Fibroblast of upper back skin (primary cell): ENCODE data around the gene DOCK2.
"Not testable (repeated sequence)": the region's sequence is repeated elsewhere in the genome, so short reads cannot be mapped to it uniquely, and the experiment has no call there.

ENCODE experiments used
- DNase-seq: peaks from one replicate; pipeline ENCODE4 v3.0.0-alpha.2; 2013

Gene DOCK2

DNA sequence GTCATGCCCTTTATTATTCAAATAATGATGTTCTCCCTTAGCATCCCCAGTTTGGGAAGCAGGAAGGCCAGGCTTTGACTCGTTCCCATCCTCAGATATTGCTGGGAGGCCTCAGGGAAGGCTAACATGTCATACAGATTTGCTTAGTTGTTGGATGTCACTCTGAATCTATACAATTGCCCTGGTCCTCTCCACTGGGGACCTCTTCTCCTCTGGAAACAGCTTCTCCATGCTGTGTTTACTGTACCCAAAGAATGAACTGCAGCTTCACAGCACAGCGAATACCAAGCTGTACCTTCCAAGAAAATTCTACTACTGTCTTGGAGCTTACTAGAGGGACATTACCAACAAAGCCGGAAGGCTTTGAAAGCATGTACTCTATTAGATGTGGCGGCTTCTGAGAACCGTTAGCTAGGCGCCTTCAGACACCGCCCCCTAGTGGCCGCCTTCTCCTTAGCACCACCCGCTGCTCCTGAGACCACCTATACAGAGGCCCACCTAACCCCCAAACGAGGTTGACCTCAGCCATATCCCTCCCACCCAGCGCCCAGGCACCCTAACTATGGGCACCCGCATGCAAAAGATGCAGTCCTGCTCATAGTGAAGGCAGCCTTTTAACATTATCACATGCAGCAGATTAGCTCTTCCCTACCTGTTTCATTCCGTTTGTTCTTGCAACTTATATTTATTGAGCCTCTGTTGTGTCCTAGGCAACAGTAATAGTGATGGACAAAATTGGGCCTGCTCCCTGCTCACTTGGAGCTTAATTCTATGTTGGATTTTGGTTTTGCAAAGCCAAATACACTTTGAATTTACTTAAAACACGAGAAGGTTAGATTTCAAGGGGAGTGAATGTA is 433.7 kb downstream of the DOCK2 start:
- DNase-seq: peak; percentile 47

DNA sequence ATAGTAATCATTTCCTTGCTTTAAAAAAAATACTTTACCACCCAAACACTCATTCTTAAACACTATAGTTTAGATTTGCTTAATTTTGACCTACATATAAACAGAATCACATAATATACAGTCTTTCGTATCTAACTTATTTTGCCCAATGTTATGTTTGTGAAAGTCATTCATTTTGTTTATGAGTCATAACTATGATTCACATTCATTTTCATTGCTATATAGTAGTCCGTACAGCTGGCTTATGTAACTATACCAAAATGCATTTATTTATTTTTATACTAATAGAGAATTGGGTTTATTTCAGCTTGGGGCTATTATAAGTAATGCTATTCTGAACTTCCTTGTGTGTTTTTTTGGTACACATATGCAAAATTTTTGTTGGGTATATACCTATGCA is 434.7 kb downstream of the DOCK2 start:
- no peak for DNase-seq

DNA sequence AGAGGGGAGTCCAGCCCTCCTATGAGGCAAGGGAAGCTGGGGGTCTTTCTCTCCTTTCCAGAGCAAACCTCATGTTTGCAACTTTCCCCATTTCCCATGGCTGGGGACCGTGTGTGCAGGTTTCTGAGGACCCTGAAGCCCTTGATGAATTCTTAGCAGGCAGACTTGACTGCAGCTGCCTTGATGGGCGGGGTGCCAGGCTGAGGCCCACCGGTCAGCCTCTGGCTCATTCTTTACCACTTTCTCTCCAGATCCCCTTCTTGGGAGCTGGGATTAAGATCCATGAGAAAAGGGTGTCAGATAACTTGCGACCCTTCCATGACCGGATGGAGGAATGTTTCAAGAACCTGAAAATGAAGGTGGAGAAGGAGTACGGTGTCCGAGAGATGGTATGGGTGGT is 438.6 kb downstream of the DOCK2 start:
- no peak for DNase-seq

DNA sequence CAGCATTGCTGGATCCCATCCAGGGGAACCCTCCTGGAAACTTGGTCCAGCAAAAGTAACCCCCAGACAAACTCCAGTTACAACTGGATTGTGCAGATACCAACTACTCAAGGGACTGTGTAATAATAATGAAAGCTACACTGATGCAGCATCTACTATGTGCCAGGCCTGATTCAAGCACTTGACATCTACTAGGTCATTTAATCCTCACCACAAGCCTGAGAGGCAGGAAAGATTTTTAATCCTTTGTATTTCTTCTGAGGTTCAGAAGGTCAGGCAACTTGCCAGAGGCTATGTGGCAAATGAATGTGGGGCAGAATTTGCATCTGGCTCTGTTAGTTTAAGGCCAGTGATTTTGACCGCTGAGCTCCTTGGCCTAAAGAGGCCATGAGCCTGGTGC is 439.1 kb downstream of the DOCK2 start:
- DNase-seq: no peak

DNA sequence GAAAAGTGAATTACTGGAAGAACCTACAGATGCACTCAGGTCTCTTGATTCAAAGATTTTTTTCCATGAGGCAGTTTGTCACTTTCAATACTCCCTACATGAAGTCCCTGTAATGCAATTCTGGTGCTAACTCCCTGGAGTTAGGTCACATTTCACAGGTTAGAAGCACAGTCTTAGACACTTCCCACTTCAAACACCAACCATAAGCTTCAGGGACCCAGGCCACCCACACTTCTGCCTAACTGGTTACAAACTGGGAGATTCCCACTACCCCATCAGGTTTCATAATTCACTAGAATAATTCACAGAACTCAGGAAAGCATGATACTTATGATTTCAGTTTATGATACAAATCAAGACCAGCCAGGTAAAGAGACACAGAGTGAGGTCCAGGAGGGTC is 439.7 kb downstream of the DOCK2 start:
- no peak for DNase-seq

DNA sequence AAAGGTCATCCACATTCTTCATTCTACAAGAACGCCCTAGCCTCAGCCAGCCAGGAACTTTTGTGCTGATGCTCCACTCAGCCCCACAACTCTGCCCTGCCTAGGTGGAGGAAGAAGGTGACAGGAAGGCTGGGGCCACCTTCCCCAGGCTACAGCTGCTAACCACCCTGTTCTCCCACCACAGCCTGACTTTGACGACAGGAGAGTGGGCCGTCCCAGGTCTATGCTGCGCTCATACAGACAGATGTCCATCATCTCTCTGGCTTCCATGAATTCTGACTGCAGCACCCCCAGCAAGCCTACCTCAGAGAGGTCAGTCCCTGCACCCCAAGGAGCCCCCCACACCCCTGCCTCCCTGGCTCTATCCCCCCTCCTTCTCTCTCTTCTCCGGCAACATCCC is 440.5 kb downstream of the DOCK2 start:
- no peak for DNase-seq

DNA sequence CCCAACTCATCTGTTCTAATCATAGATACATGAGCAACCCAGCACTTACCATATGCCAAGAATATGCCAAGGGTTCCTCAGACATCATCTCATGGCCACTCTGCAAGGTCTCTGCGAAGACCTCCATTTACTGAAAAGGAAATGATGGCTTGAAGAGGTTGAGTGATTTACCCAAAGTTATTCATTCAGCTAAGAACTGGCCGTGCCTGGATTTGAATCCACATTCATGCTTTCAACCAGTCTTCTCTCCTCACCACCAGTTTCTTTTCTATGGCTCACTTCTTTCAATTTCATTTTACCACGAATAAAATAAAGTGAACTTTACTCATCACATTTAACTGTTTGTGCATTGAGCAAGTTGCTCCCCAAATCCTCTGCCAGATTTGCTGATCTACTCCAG is 441.4 kb downstream of the DOCK2 start:
- no peak for DNase-seq

DNA sequence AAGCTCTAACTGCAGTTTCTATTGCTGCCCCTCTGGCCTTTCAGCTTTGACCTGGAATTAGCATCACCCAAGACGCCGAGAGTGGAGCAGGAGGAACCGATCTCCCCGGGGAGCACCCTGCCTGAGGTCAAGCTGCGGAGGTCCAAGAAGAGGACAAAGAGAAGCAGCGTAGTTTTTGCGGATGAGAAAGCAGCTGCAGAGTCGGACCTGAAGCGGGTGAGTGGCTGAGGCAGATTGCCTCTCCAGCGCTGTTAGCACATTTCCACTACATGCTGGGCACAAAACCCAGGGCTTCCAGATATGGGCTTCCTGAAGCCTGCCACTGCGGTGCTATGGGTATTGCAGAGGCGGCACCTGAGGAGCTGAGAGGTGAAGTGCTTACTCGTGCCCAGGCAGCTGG is 441.9 kb downstream of the DOCK2 start:
- no peak for DNase-seq

DNA sequence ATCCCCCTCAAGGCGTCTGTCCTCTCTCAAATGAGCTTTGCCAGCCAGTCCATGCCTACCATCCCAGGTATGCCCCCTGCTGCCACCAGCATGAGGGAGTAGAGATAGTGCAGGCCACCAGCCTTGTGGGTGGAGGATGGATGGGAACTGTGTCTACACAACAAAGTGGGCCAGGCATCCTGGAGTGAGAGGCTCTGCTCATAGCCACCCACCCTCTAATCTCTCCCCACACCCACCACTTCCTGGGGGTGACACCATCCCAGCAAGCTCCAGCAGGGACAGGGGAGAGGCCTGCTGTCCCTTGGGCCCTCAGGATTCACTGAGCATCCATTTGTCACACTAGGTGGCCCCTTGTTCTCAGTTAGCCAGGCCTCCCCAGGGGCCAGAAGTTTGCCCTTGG is 443.1 kb downstream of the DOCK2 start:
- DNase-seq: no peak

DNA sequence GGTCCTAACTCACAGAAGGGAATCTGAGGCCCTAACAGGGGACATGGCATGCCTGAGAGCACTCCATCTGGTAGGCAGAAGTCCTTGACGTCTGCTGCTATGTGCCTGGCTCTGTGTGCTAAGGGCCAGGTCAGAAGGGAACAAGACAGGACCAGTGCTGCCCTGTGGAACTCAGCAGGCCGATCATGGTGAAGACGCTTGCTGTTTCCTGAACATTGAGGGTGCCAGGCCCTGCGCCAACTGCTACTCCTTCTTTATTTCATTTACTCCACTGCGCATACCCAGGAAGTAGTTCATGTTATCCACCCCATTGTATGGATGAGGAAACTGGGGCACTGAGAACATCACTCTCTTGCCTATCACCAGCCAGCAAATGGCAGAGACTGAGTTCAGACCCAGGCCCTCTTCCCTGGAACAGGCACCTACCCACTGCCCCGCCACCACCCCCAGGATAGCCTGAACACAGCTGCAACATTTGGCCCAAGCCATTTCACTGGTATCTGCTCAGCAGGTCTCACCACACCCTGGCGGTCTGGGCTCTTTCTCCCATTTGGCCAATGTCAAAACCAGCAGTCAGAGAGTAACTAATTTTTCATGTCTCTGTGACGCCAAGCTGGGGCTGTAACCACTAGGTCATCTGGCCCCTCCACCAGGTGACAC is 443.8 kb downstream of the DOCK2 start:
- no peak for DNase-seq

DNA sequence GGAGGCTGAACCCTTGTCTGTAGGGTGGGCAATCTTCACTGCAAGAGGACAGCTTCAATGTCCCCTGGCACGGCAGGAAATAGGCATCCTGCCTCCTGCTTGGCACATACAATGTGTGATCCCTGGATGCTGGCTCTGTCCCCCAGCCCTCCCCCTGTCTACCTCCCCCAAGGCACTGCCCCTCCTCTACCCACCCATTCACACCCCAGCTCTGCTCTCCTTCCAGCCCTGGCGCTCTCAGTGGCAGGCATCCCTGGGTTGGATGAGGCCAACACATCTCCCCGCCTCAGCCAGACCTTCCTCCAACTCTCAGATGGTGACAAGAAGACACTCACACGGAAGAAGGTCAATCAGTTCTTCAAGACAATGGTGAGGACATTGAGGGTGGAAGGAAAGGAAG is 444.5 kb downstream of the DOCK2 start:
- DNase-seq: no peak

DNA sequence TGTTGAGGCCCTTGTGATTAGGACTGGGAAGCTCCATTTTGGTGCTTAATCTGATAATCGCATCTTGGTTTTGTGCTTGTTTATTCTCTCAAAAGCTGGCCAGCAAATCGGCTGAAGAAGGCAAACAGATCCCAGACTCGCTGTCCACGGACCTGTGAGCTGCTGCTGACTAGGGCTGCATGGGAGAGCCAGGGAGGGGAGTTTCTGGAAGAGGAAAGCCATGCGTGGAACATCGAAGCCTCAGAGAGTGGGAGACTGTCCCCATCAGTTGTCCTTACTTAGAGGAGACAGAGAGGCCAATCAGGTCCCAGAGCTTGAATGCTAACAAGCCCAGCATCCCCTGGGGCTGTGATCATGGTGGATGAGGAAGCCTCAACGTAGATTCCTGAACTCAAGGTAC is 445.6 kb downstream of the DOCK2 start:
- DNase-seq: no peak

DNA sequence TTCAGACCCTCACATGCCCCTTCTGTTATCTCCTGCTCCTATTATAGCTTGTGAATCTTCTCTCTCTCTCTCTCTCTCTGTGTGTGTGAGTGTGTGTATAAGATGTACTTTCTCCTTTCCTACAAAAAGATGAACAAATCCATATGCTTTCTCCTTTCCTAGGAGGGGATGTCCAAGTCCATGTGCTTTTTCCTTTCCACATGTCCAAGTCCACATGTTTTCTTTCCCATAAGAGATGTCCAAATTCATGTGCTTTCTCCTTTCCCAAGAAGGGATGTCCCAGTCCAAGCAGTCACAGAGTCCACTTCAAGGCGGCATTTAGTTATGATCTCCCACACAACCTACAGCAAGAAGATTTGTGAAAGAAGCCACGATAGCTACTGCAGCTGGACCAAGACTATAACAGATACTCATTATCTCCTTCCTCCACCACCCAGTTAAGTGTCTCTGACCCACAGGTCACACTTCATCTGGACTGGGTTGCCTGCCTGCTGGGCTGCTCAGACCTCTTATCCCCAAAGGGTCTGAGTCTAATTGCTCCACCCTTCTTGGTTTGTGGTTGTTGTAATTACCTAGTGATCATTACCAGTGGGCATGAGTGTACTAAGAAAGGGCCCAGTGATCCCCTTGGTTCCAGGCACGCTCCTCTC is 450.2 kb downstream of the DOCK2 start:
- DNase-seq: no peak

DNA sequence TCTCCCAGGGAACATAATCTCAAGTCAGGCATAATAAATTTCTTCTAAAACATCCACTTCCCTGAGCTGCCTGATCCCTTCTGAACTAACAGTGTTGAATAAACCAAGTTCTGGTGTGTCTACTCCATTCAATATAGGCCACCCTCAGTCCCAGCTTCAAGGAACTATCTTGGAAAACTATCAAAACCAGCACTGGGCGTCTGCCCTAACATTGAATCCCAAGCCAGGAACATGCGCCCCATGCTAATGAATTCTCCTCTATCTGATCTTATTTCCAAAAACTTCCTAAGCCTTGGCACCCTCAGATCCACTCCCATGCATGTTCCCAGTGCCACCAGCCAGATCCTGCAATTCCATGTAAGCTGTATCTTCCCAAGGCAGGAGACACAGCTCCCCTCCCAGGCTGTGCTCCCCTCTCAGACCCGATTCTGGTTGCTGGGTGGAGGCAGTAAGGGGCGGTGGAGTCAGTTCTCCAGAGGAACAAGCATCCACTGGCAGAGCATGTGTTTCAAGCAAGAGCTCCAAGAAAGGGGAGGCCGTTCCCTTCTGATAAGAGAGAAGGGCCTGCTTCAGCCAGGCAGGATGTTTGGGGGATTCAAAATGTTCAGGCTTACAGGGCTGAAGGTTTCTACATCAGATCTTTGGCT is 455.5 kb downstream of the DOCK2 start:
- DNase-seq: no peak

DNA sequence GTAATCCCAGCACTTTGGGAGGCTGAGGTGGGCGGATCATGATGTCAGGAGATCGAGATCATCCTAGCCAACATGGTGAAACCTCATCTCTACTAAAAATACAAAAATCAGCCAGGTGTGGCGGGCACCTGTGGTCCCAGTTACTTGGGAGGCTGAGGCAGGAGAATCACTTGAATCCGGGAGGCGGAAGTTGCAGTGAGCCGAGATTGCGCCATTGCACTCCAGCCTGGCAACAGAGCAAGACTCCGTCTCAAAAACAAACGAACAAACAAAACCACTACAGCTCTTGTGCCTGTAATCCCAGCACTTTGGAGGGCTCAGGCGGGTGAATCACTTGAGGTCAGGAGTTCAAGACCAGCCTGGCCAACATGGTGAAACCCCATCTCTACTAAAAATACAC is 457.3 kb downstream of the DOCK2 start:
- DNase-seq: not testable (repeated sequence)

DNA sequence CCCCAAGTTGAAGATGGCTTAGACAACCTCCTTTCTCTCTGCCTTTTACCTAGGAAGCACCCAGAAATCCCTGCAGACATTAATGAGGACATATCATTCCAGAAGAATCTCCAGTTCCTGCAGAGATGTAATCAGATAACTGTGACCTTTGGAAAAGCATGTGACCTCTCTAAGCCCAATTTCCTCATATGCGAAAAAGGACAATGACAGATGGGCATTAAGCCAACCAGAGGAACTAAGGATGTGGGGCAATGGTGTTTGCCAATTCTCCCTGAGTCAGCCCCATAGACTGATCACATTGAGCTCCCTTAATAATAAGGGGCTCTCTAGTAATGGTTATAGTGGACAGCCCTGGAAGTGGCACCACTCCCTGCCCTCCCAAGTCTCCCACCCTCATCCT is 458.6 kb downstream of the DOCK2 start:
- DNase-seq: no peak

DNA sequence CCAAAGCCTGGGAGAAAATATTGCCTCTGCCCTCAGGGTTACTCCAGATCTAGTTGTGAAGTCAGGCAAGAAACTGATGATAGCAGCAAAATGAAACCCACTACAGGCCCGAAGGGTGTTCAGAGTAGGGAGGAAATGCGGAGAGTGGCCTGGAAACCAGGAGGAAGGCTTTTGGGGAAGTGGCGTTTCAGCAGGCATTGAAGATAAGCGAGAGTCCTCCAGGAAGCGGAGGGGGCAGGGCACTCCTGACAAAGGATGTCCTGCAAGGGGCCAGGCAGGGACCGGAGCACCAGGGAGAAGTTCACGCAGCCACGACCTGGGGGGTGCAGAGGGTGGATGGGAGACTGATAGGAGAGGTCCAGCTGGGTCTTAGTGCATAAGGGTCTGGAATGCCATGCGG is 460.9 kb downstream of the DOCK2 start:
- DNase-seq: no peak

DNA sequence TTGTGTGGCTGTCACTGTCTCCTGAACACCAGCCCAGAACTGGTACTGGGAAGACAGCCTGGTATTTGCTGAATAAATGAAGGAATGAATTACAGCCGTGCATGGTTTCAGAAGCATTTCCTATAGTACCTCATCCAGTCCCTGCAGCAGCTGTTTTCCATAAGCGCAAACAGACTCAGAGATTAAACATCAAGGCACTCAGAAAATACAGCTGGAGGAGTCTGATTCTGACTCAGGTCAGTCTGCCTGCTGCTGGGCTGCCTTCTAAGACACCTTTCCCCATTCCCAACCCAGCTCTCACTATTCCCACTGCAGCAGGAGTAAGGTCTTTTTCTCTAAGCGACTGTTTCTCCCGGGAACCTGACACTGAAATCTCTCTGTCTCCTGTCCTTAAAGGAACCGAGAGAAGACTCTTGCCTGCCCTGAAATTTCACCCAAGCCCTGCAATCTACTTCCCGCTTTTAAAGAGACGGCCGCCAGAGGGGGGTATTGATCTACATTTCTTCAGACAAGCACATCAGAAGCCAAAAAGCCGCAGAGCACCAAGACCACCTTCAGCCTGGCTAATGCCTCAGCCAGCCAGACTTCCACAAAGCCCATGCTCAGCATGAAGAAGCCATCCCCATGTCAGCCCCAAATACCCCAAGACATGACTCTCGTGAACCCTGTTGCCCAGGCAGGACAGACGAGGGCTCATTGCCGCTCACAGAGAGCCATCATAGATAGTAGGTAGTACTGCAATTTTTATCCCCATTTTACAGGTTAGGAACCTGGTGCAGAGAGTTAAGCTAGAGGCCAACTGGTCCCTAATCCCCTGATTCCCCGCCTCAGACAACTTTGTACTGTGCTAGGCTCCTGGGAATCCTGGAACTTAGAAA is 463.2 kb downstream of the DOCK2 start:
- DNase-seq: peak; percentile 82

DNA sequence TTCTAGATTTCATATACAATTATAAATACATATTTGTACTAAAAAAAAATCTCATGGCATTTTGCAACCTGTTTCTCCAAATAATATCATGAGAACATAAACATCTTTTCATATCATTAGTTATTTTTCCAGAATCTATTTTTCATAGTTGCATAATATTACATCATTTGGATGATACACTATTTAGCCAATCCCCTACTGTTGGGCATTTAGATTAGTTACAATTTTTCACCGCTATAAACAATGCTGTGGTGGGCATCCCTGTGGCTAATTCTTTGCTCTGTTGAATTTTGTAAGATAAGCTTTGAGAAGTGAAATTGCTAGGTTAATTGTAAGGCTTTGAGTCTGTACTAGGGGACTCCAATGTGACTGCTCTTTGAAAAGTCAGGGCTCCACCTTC is 466.4 kb downstream of the DOCK2 start:
- DNase-seq: no peak

DNA sequence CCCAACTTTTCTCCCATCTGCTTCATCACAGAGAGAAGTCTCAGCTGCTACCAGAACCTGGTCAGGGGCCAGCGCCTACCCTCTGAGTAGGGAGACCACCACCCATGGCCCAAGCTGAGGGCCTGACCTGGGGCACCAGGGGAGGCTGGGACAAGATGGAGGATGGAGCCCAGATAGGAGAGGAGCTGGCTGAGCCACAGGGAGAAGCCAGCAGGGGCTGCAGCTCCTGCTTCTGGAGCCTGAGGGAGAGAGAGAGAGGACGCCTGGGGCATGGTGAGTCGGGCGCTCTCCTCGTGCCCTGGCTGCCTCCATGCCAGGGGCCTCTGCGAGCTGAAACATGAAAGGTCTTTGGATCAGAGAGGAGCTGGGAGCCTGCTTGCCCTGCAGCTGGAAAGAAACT is 467.2 kb downstream of the DOCK2 start:
- no peak for DNase-seq

DNA sequence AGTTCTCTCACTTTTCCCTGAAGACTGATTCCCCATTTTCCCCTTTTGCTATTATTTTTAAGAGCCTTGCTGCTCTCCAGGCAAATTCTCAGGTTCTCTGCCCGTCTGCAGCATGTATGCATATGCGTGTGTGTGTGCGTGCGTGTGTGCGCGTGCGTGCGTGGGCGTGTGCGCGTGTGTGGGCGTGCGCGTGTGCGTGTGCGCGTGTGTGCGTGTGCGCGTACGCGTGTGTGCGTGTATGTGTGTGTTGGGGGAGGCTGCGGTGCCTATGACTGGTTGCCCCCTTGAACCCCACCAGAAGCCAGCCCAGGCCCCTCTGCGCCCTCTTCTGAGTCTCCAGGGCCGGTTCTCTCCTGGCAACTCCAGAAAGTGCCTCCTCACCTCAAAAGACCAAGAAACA is 467.6 kb downstream of the DOCK2 start:
- DNase-seq: no peak
